HEK293 (cell line): ENCODE data around the gene LILRB3.
A peak's percentile ranks its signal among the peaks of the same experiment; 100 is the strongest.
"Not testable (repeated sequence)": the region's sequence is repeated elsewhere in the genome, so short reads cannot be mapped to it uniquely, and the experiment has no call there.

ENCODE experiments used
- CTCF ChIA-PET: fragments of 350-600 bp; formaldehyde crosslinking; extraction: SDS; loops from one replicate; lab custom pipeline; 2021; ENCODE audit warnings: antibody characterized with exemption; lab: Yijun Ruan, JAX
- POLR2A ChIA-PET: fragments of 300-600 bp; formaldehyde crosslinking; extraction: SDS; loops from one replicate; lab custom pipeline; 2020; ENCODE audit warnings: antibody characterized with exemption, inconsistent platforms; lab: Yijun Ruan, JAX
- H3K27ac ChIP-seq: fragments of 200-500 bp; sonication (Bioruptor generic); 2 replicates; pipeline ENCODE4 v1.5.1; 2014; ENCODE audit warnings: low read depth, low read length, control low read depth, inconsistent platforms; ENCODE audit errors: extremely low read depth
- H3K36me3 ChIP-seq, 2 experiments: fragments of 200-500 bp in 1 of 2; sonication (Bioruptor generic) in 1 of 2; 1 replicate in 1 of 2; 2 replicates in 1 of 2; pipeline ENCODE4 v1.5.1; 2014 to 2017; ENCODE audit warnings: inconsistent platforms in 2 of 2, low read length in 2 of 2; ENCODE audit not compliant: control insufficient read depth in 2 of 2, insufficient read depth in 1 of 2
- H3K4me1 ChIP-seq: fragments of 200-500 bp; sonication (Bioruptor generic); 2 replicates; pipeline ENCODE4 v1.5.1; 2014; ENCODE audit warnings: mild to moderate bottlenecking, low read length, inconsistent platforms; ENCODE audit not compliant: control insufficient read depth, insufficient read depth
- H3K4me3 ChIP-seq: 2 replicates; pipeline ENCODE4 v1.5.1; 2011; ENCODE audit warnings: low read depth, mild to moderate bottlenecking, control low read depth, low read length, moderate library complexity
- H3K9me3 ChIP-seq: fragments of 200-500 bp; sonication (Bioruptor generic); 2 replicates; pipeline ENCODE4 v1.5.1; 2014; ENCODE audit warnings: low read depth, low read length, inconsistent platforms; ENCODE audit not compliant: control insufficient read depth, insufficient read depth
- ATF2 ChIP-seq: fragments of 450-650 bp; formaldehyde crosslinking; IDR thresholded peaks from 2 replicates; pipeline ENCODE4 v1.5.1; 2016; ENCODE audit warnings: missing biosample characterization, missing genetic modification characterization, low read depth
- GLI4 ChIP-seq: fragments of 450-650 bp; formaldehyde crosslinking; IDR thresholded peaks from 2 replicates; pipeline ENCODE4 v1.5.1; 2016; ENCODE audit warnings: missing biosample characterization, missing genetic modification characterization
- GLIS1 ChIP-seq: fragments of 450-650 bp; formaldehyde crosslinking; IDR thresholded peaks from 2 replicates; pipeline ENCODE4 v1.5.1; 2016; ENCODE audit warnings: missing biosample characterization, missing genetic modification characterization
- INSM2 ChIP-seq: fragments of 450-650 bp; formaldehyde crosslinking; IDR thresholded peaks from 2 replicates; pipeline ENCODE4 v1.5.1; 2016; ENCODE audit warnings: missing biosample characterization, missing genetic modification characterization
- KLF7 ChIP-seq: fragments of 450-650 bp; formaldehyde crosslinking; IDR thresholded peaks from 2 replicates; pipeline ENCODE4 v1.5.1; 2016; ENCODE audit warnings: missing biosample characterization, missing genetic modification characterization, borderline replicate concordance
- TRIM28 ChIP-seq: IDR thresholded peaks from 2 replicates; pipeline ENCODE4 v1.6.1; 2011; ENCODE audit warnings: low read length, control low read depth, borderline replicate concordance
- YY1 ChIP-seq: fragments of 450-650 bp; formaldehyde crosslinking; IDR thresholded peaks from 2 replicates; pipeline ENCODE4 v1.5.1; 2018; ENCODE audit warnings: missing biosample characterization, missing genetic modification characterization
- ZBTB17 ChIP-seq: fragments of 450-650 bp; formaldehyde crosslinking; IDR thresholded peaks from 2 replicates; pipeline ENCODE4 v1.5.1; 2016; ENCODE audit warnings: missing biosample characterization, missing genetic modification characterization
- ZBTB44 ChIP-seq: fragments of 450-650 bp; IDR thresholded peaks from 2 replicates; pipeline ENCODE4 v1.5.1; 2018; ENCODE audit warnings: missing biosample characterization, mild to moderate bottlenecking, missing genetic modification characterization
- ZBTB6 ChIP-seq: fragments of 450-650 bp; formaldehyde crosslinking; IDR thresholded peaks from 2 replicates; pipeline ENCODE4 v1.5.1; 2017; ENCODE audit warnings: missing biosample characterization, missing genetic modification characterization
- ZFP37 ChIP-seq: fragments of 450-650 bp; formaldehyde crosslinking; IDR thresholded peaks from 2 replicates; pipeline ENCODE4 v1.5.1; 2016; ENCODE audit warnings: missing biosample characterization, missing genetic modification characterization
- ZIC2 ChIP-seq: fragments of 450-650 bp; formaldehyde crosslinking; IDR thresholded peaks from 2 replicates; pipeline ENCODE4 v1.5.1; 2016; ENCODE audit warnings: missing biosample characterization, missing genetic modification characterization
- ZNF169 ChIP-seq: fragments of 450-650 bp; formaldehyde crosslinking; IDR thresholded peaks from 2 replicates; pipeline ENCODE4 v1.5.1; 2016; ENCODE audit warnings: missing biosample characterization, missing genetic modification characterization
- ZNF184 ChIP-seq: fragments of 450-650 bp; IDR thresholded peaks from 2 replicates; pipeline ENCODE4 v1.5.1; 2018; ENCODE audit warnings: missing biosample characterization, mild to moderate bottlenecking, missing genetic modification characterization
- ZNF2 ChIP-seq: fragments of 450-650 bp; formaldehyde crosslinking; IDR thresholded peaks from 2 replicates; pipeline ENCODE4 v1.5.1; 2016; ENCODE audit warnings: missing biosample characterization, missing genetic modification characterization
- ZNF324 ChIP-seq: fragments of 450-650 bp; formaldehyde crosslinking; IDR thresholded peaks from 2 replicates; pipeline ENCODE4 v1.5.1; 2016; ENCODE audit warnings: missing biosample characterization, missing genetic modification characterization
- ZNF354C ChIP-seq: fragments of 450-650 bp; formaldehyde crosslinking; IDR thresholded peaks from 2 replicates; pipeline ENCODE4 v1.5.1; 2016; ENCODE audit warnings: missing biosample characterization, missing genetic modification characterization, low read depth, borderline replicate concordance
- ZNF530 ChIP-seq: fragments of 450-650 bp; formaldehyde crosslinking; IDR thresholded peaks from 2 replicates; pipeline ENCODE4 v1.5.1; 2016; ENCODE audit warnings: low read depth, missing biosample characterization, missing genetic modification characterization
- ZNF555 ChIP-seq: fragments of 450-650 bp; formaldehyde crosslinking; conservative IDR thresholded peaks from 2 replicates; pipeline ENCODE4 v1.5.1; 2017; ENCODE audit warnings: missing biosample characterization, mild to moderate bottlenecking, missing genetic modification characterization, inconsistent platforms
- ZNF580 ChIP-seq: fragments of 450-650 bp; formaldehyde crosslinking; IDR thresholded peaks from 2 replicates; pipeline ENCODE4 v1.5.1; 2016; ENCODE audit warnings: missing biosample characterization, missing genetic modification characterization
- ZNF621 ChIP-seq: fragments of 450-650 bp; formaldehyde crosslinking; IDR thresholded peaks from 2 replicates; pipeline ENCODE4 v1.5.1; 2017; ENCODE audit warnings: missing biosample characterization, missing genetic modification characterization
- ZNF623 ChIP-seq: fragments of 450-650 bp; formaldehyde crosslinking; IDR thresholded peaks from 2 replicates; pipeline ENCODE4 v1.5.1; 2016; ENCODE audit warnings: missing biosample characterization, missing genetic modification characterization
- ZNF658 ChIP-seq: fragments of 450-650 bp; formaldehyde crosslinking; IDR thresholded peaks from 2 replicates; pipeline ENCODE4; 2016; ENCODE audit warnings: missing biosample characterization, missing genetic modification characterization
- ZNF664 ChIP-seq: fragments of 450-650 bp; formaldehyde crosslinking; IDR thresholded peaks from 2 replicates; pipeline ENCODE4 v1.5.1; 2016; ENCODE audit warnings: missing biosample characterization, missing genetic modification characterization
- ZNF76 ChIP-seq: fragments of 450-650 bp; formaldehyde crosslinking; IDR thresholded peaks from 2 replicates; pipeline ENCODE4; 2016; ENCODE audit warnings: low read depth, missing biosample characterization, missing genetic modification characterization, borderline replicate concordance
- ZNF768 ChIP-seq: fragments of 450-650 bp; formaldehyde crosslinking; IDR thresholded peaks from 2 replicates; pipeline ENCODE4 v1.5.1; 2018; ENCODE audit warnings: missing biosample characterization, mild to moderate bottlenecking, missing genetic modification characterization
- ZNF837 ChIP-seq: fragments of 450-650 bp; formaldehyde crosslinking; IDR thresholded peaks from 2 replicates; pipeline ENCODE4 v1.5.1; 2016; ENCODE audit warnings: missing biosample characterization, missing genetic modification characterization

The LILRB3 gene

GRCh38 chr19:54218259-54218658 is 4.5 kb downstream of the LILRB3 start (continued):
- TF ChIP-seq ZNF580 (no peak), ZNF768 (tag by site-specific recombination) (no peak), ZNF530 (tag by site-specific recombination) (no peak), ZNF184 (tag by site-specific recombination) (no peak), ZNF169 (tag by site-specific recombination) (no peak), TRIM28 (no peak), ZBTB17 (tag by site-specific recombination) (no peak), KLF7 (tag by site-specific recombination) (no peak)

- H3K4me1 ChIP-seq, H3K4me3 ChIP-seq, CTCF ChIA-PET, H3K27ac ChIP-seq, H3K9me3 ChIP-seq: not testable (repeated sequence)
- POLR2A ChIA-PET: interaction anchor here (0.6 kb wide), 1 partner anchor 17 kb away, joined by 4 read pairs; the partner anchor contains the start of gene RPS9
- H3K36me3 ChIP-seq: peaks cover 0 to 13% of the 10 kb centered on the region in 2 experiments; a peak in 2 of 3 replicates
- TF ChIP-seq GLIS1 (peak; percentile 75), ZIC2 (tag by site-specific recombination) (peak; percentile 66), ZNF623 (tag by site-specific recombination) (peak; percentile 26; the same call in 1 of the 2 replicates)
Measured at GRCh38 chr19:54217517-54218247, 5.1 kb downstream of the LILRB3 start.

- no peak overlapping the region for H3K27ac ChIP-seq
- H3K9me3 ChIP-seq: no peaks in the 10 kb centered on the region
- no peak overlapping the region for H3K4me3 ChIP-seq
- CTCF ChIA-PET: no interaction called here
- POLR2A ChIA-PET: no interaction called here
- peaks cover 0 to 13% of the 10 kb centered on the region in 2 experiments; a peak in 2 of 3 replicates for H3K36me3 ChIP-seq
- no peaks in the 10 kb centered on the region for H3K4me1 ChIP-seq
- TF ChIP-seq INSM2 (tag by site-specific recombination): no peak
- no peak for TF ChIP-seq ZNF664 (tag by site-specific recombination)
- TF ChIP-seq ATF2 (tag by site-specific recombination): no peak
- no peak for TF ChIP-seq ZNF555
- TF ChIP-seq ZNF324 (tag by site-specific recombination): no peak
- TF ChIP-seq ZNF354C: no peak
- no peak for TF ChIP-seq ZNF2 (tag by site-specific recombination)
- TF ChIP-seq ZFP37: no peak
- no peak for TF ChIP-seq ZNF76
- TF ChIP-seq ZNF621 (tag by site-specific recombination): no peak
- no peak for TF ChIP-seq GLI4
- no peak for TF ChIP-seq ZNF837 (tag by site-specific recombination)
- no peak for TF ChIP-seq YY1
- no peak for TF ChIP-seq ZBTB6 (tag by site-specific recombination)
- no peak for TF ChIP-seq ZNF658
- no peak for TF ChIP-seq ZBTB44 (tag by site-specific recombination)
Measured at GRCh38 chr19:54216869-54217268, 5.9 kb downstream of the LILRB3 start.
